Activated T-cell treated with anti-CD3 and anti-CD28 coated beads, Interleukin-2, amount 50 U/mL, for 72 hours (primary cell): ENCODE results near the gene RAB3GAP1. TPM values are rescaled to one million over a fixed set of nuclear protein-coding genes. Genes with fewer than 3 reads are reported as not detected.
A peak's percentile ranks its signal among the peaks of the same experiment; 100 is the strongest.

Source experiments
- ATAC-seq, 2 donors: fragments of 150-1000 bp; cut with Tn5 transposase; replicated peaks in 1 of 2; 2 replicates each; pipeline ENCODE4 v1.10.0; 2021; ENCODE audit warnings: moderate library complexity in 2 of 2, mild to moderate bottlenecking in 1 of 2
- DNase-seq, 2 donors: peaks; one replicate each; pipeline ENCODE4 v3.0.0; 2021 to 2022; ENCODE audit warnings: mixed read lengths in 1 of 2
- H3K27ac Mint-ChIP-seq: one replicate; pipeline ENCODE4 v1.8.0; 2022; ENCODE audit warnings: mild to moderate bottlenecking, moderate library complexity, mixed read lengths
- H3K27me3 Mint-ChIP-seq: one replicate; pipeline ENCODE4 v1.8.0; 2022; ENCODE audit warnings: low read depth, mixed read lengths
- H3K36me3 Mint-ChIP-seq, 2 donors: one replicate each; pipeline ENCODE4 v1.8.0; 2022; ENCODE audit warnings: mixed read lengths in 2 of 2, mild to moderate bottlenecking in 1 of 2; ENCODE audit not compliant: insufficient read depth in 2 of 2
- H3K4me1 Mint-ChIP-seq: one replicate; pipeline ENCODE4 v1.8.0; 2022; ENCODE audit warnings: low read depth, mixed read lengths
- H3K4me3 Mint-ChIP-seq, 2 donors: one replicate each; pipeline ENCODE4 v1.8.0; 2022; ENCODE audit warnings: mild to moderate bottlenecking in 2 of 2, mixed read lengths in 2 of 2, moderate library complexity in 2 of 2
- H3K9me3 Mint-ChIP-seq, 2 donors: one replicate each; pipeline ENCODE4 v1.8.0; 2022; ENCODE audit warnings: mixed read lengths in 2 of 2
- total RNA-seq, 2 donors: library from RNA; stranded (reverse); gene quantifications; one replicate each; pipeline ENCODE4 v1.2.3, GENCODE V29; 2022

The RAB3GAP1 gene
- total RNA-seq, 2 donors from 2014 or later = 51.4 to 59.7 TPM

GRCh38 chr2:135130751-135131150 lies 78.7 kb downstream of the RAB3GAP1 start:
- DNase-seq (no peak), ATAC-seq (no peak)
- no peak overlapping the region for H3K4me3 Mint-ChIP-seq
- peak overlapping the region; percentile 36 for H3K27ac Mint-ChIP-seq
- H3K4me1 Mint-ChIP-seq = peaks cover 15% of the 10 kb centered on the region
- H3K36me3 Mint-ChIP-seq = peaks cover 8 to 26% of the 10 kb centered on the region in 2 donors
- H3K27me3 Mint-ChIP-seq = no peaks in the 10 kb centered on the region
- H3K9me3 Mint-ChIP-seq = no peaks in the 10 kb centered on the region

GRCh38 chr2:135132314-135132713 lies 80.2 kb downstream of the RAB3GAP1 start:
- Mint-ChIP-seq H3K4me1 (peaks cover 15% of the 10 kb centered on the region), H3K4me3 (no peak overlapping the region), H3K27ac (peak overlapping the region; percentile 44), H3K36me3 (peaks cover 8 to 23% of the 10 kb centered on the region in 2 donors), H3K9me3 (no peaks in the 10 kb centered on the region), H3K27me3 (no peaks in the 10 kb centered on the region)
- ATAC-seq (no peak), DNase-seq (no peak)

- Mint-ChIP-seq H3K36me3 (peaks cover 20 to 42% of the 10 kb centered on the region in 2 donors), H3K27ac (no peak overlapping the region), H3K4me3 (no peak overlapping the region), H3K4me1 (no peaks in the 10 kb centered on the region), H3K27me3 (no peaks in the 10 kb centered on the region), H3K9me3 (peaks cover 3 to 4% of the 10 kb centered on the region in 2 donors)
- DNase-seq = no peak
- ATAC-seq = no peak
Observed at GRCh38 chr2:135140606-135141005, 88.5 kb downstream of the RAB3GAP1 start.

GRCh38 chr2:135142323-135142722 lies 90.2 kb downstream of the RAB3GAP1 start:
- peaks cover 3 to 4% of the 10 kb centered on the region in 2 donors for H3K9me3 Mint-ChIP-seq
- H3K27ac Mint-ChIP-seq = no peak overlapping the region
- ATAC-seq = no peak
- no peaks in the 10 kb centered on the region for H3K4me1 Mint-ChIP-seq
- no peak for DNase-seq
- no peak overlapping the region for H3K4me3 Mint-ChIP-seq
- H3K27me3 Mint-ChIP-seq = no peaks in the 10 kb centered on the region
- H3K36me3 Mint-ChIP-seq = peaks cover 19 to 39% of the 10 kb centered on the region in 2 donors

- Mint-ChIP-seq H3K4me3 (no peak overlapping the region), H3K27ac (no peak overlapping the region), H3K4me1 (no peaks in the 10 kb centered on the region), H3K27me3 (no peaks in the 10 kb centered on the region), H3K9me3 (peaks cover 3 to 4% of the 10 kb centered on the region in 2 donors), H3K36me3 (peaks cover 19 to 35% of the 10 kb centered on the region in 2 donors)
- DNase-seq (no peak), ATAC-seq (no peak)
Observed at GRCh38 chr2:135144343-135144742, 92.3 kb downstream of the RAB3GAP1 start.

GRCh38 chr2:135149251-135149650 lies 97.2 kb downstream of the RAB3GAP1 start:
- DNase-seq (no peak), ATAC-seq (no peak)
- Mint-ChIP-seq H3K4me3 (no peak overlapping the region), H3K27ac (peak overlapping the region; percentile 56), H3K36me3 (peaks cover 6 to 19% of the 10 kb centered on the region in 2 donors), H3K27me3 (no peaks in the 10 kb centered on the region), H3K9me3 (no peaks in the 10 kb centered on the region), H3K4me1 (peaks cover 23% of the 10 kb centered on the region)

GRCh38 chr2:135150725-135151124 lies 98.6 kb downstream of the RAB3GAP1 start:
- Mint-ChIP-seq H3K9me3 (no peaks in the 10 kb centered on the region), H3K4me3 (no peak overlapping the region), H3K27me3 (no peaks in the 10 kb centered on the region), H3K36me3 (peaks cover 4 to 32% of the 10 kb centered on the region in 2 donors), H3K27ac (no peak overlapping the region), H3K4me1 (peaks cover 38% of the 10 kb centered on the region)
- DNase-seq (no peak), ATAC-seq (peak in 1 of 2 donors; percentile 23)

GRCh38 chr2:135151615-135152014 lies 99.5 kb downstream of the RAB3GAP1 start:
- Mint-ChIP-seq H3K9me3 (no peaks in the 10 kb centered on the region), H3K27me3 (no peaks in the 10 kb centered on the region), H3K27ac (no peak overlapping the region), H3K4me1 (peaks cover 39% of the 10 kb centered on the region), H3K4me3 (no peak overlapping the region), H3K36me3 (peaks cover 4 to 34% of the 10 kb centered on the region in 2 donors)
- ATAC-seq (no peak), DNase-seq (no peak)

- no peak for DNase-seq
- ATAC-seq = peak in 1 of 2 donors; percentile 23
- Mint-ChIP-seq H3K4me3 (no peak overlapping the region), H3K9me3 (no peaks in the 10 kb centered on the region), H3K27ac (no peak overlapping the region), H3K4me1 (peaks cover 39% of the 10 kb centered on the region), H3K36me3 (peaks cover 4 to 38% of the 10 kb centered on the region in 2 donors), H3K27me3 (no peaks in the 10 kb centered on the region)
Observed at GRCh38 chr2:135152361-135152760, 100.3 kb downstream of the RAB3GAP1 start.

GRCh38 chr2:135154962-135155361 lies 102.9 kb downstream of the RAB3GAP1 start:
- peaks cover 9 to 58% of the 10 kb centered on the region in 2 donors for H3K36me3 Mint-ChIP-seq
- no peak for DNase-seq
- no peak for ATAC-seq
- H3K4me1 Mint-ChIP-seq = peaks cover 39% of the 10 kb centered on the region
- no peaks in the 10 kb centered on the region for H3K27me3 Mint-ChIP-seq
- no peaks in the 10 kb centered on the region for H3K9me3 Mint-ChIP-seq
- peak overlapping the region; percentile 53 for H3K27ac Mint-ChIP-seq
- H3K4me3 Mint-ChIP-seq = peak overlapping the region in 1 of 2 donors; percentile 3

- H3K36me3 Mint-ChIP-seq = peaks cover 8 to 47% of the 10 kb centered on the region in 2 donors
- no peaks in the 10 kb centered on the region for H3K9me3 Mint-ChIP-seq
Observed at GRCh38 chr2:135157856-135158255, 105.8 kb downstream of the RAB3GAP1 start.

GRCh38 chr2:135159191-135159590 lies 107.1 kb downstream of the RAB3GAP1 start:
- H3K27ac Mint-ChIP-seq = no peak overlapping the region
- H3K27me3 Mint-ChIP-seq = no peaks in the 10 kb centered on the region
- ATAC-seq = no peak
- no peak overlapping the region for H3K4me3 Mint-ChIP-seq
- no peak for DNase-seq
- peaks cover 17% of the 10 kb centered on the region for H3K4me1 Mint-ChIP-seq
- H3K9me3 Mint-ChIP-seq = no peaks in the 10 kb centered on the region
- peaks cover 5 to 46% of the 10 kb centered on the region in 2 donors for H3K36me3 Mint-ChIP-seq

More at GRCh38 chr2:135157856-135158255, 105.8 kb downstream of the RAB3GAP1 start:
- H3K4me3 Mint-ChIP-seq = no peak overlapping the region
- H3K27me3 Mint-ChIP-seq = no peaks in the 10 kb centered on the region
- H3K4me1 Mint-ChIP-seq = peaks cover 19% of the 10 kb centered on the region
- ATAC-seq (no peak), DNase-seq (no peak)
- no peak overlapping the region for H3K27ac Mint-ChIP-seq

GRCh38 chr2:135162377-135162776 lies 110.3 kb downstream of the RAB3GAP1 start:
- ATAC-seq = no peak
- Mint-ChIP-seq H3K36me3 (peaks cover 8 to 29% of the 10 kb centered on the region in 2 donors), H3K27me3 (no peaks in the 10 kb centered on the region), H3K9me3 (no peaks in the 10 kb centered on the region), H3K4me3 (no peak overlapping the region), H3K4me1 (no peaks in the 10 kb centered on the region), H3K27ac (no peak overlapping the region)
- DNase-seq = no peak

- no peaks in the 10 kb centered on the region for H3K9me3 Mint-ChIP-seq
- no peak overlapping the region for H3K4me3 Mint-ChIP-seq
- no peak overlapping the region for H3K27ac Mint-ChIP-seq
Observed at GRCh38 chr2:135162786-135163185, 110.7 kb downstream of the RAB3GAP1 start.

More at GRCh38 chr2:135162786-135163185, 110.7 kb downstream of the RAB3GAP1 start:
- Mint-ChIP-seq H3K4me1 (no peaks in the 10 kb centered on the region), H3K27me3 (no peaks in the 10 kb centered on the region), H3K36me3 (peaks cover 8 to 28% of the 10 kb centered on the region in 2 donors)
- DNase-seq = no peak
- no peak for ATAC-seq
